CD4-positive, alpha-beta T cell treated with Interferon gamma for 1 hour (primary cell): ENCODE data around the gene PCDHGA1.
"Not testable (repeated sequence)": the region's sequence is repeated elsewhere in the genome, so short reads cannot be mapped to it uniquely, and the experiment has no call there.

Source experiments
- DNase-seq: peaks from one replicate; pipeline ENCODE4 v3.0.0-alpha.2; 2020

PCDHGA1 gene

DNA sequence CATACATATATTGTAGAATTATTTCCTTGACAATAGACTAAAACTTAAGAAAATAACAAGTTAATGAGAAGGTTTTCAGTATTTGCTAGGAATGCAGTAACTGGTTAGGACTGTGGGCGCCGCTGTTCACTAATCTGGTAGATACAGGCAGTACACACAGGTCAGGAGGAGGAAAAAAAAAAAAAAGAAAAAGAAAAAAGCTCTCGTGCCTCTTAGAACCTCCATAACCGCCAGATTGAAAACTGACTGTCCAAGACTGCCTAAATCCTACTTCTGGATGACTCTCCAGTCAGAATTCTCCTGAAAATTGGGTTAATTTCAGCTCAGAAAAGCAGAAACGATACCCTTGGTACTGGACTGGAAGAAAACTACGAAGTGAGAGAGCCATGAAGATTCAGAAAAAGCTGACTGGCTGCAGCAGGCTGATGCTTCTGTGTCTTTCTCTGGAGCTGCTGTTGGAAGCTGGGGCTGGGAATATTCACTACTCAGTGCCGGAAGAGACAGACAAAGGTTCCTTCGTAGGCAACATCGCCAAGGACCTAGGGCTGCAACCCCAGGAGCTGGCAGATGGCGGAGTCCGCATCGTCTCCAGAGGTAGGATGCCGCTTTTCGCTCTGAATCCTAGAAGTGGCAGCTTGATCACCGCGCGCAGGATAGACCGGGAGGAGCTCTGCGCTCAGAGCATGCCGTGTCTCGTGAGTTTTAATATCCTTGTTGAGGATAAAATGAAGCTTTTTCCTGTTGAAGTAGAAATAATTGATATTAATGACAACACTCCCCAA lies at the start of gene PCDHGA1:
Gene PCDHGA1 (plus strand): TSS at position 216 of the 782 bp plus-strand sequence.
- peak; percentile 23 for DNase-seq

DNA sequence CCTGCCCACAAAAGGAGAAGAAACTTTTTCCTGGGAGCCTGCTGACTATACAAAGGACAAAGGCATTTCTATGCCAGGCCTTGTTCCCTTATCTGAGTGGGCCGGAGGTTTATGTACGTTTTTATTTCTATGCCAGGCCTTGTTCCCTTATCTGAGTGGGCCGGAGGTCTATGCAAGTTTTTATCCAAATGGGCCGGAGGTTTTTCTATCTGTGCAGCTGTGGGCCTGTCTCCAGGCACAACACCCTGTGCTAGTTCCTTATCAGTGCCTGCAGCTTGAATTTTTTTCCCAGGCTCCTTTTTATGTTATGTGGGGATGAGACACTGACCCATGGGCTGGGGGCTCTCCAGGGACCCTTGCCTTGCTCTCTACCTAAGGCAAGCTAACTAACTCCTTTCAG lies 31.9 kb upstream of the PCDHGA1 start:
- DNase-seq, result no peak

DNA sequence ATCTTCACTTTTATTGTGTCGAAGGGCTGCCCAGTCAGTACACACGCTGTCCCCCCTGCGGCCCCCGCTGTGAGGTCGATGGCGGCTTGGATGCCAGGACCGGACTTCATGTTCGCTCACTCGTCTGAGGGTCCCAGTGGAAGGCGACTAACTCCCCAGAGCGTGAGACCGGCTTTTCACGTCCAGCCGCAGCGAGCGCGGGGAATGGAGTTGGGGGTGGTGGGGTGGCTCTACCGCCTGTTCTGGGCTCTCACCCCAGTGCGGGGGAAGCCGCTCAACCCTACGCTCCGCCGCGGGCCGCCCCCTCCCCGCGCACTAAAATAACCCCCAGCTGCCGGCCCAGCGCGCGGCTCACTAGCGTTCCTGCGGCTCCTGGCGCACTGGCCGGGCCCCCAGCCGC lies 26.6 kb upstream of the PCDHGA1 start, which contains the start of gene SLC25A2:
Gene SLC25A2 (minus strand): TSS at position 294 of the 400 bp plus-strand sequence. CDS start 184 bp downstream, at position 110.
- no peak for DNase-seq

DNA sequence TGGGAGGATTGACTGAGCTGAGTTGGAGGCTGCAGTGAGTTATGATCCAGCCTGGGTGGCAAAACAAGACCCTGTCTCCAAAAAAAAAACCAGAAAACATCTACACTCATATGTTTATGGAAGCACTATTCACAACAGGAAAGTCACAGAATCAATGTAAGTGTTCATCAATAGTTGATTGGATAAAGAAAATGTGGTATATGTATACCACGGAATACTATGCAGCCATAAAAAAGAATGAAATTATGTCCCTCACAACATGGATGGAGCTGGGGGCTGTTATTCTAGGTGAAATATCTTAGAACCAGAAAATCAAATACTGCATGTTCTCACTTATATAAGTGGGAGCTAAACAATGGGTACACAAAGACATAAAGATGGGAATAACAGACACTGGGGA lies 23.7 kb upstream of the PCDHGA1 start:
- no peak for DNase-seq

DNA sequence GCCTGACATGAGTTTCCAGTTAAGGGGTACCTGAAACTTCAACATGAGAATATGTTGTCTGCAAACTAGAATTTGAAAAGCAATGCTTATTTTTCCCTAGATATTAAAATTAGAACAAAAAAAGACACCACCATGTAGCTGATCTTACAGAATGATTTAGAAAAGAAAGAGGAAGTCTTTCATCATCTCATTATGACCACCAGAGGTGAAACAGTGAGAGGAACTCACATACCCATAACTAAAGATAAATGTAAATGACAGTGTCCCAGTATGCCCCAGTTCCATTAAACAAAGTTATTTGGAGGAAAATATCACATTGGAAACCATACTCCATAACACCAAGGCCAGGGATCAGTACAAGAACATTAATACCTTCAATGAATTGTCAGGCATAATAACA lies 16.6 kb upstream of the PCDHGA1 start:
- DNase-seq, result no peak

DNA sequence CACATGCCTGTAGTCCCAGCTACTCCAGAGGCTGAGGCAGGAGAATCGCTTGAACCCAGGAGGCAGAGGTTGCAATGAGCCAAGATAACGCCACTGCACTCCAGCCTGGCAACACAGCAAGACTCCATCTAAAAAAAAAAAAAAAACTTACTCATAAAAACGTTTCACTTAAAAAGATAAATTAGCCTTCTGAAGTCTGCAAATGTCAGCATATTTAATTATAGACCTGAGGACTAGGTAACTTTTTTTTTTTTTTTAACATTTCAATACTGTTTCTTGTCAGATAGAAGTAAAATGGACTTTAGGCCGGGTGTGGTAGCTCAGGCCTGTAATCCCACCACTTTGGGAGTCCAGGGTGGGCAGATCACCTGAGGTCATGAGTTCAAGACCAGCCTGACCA lies 13.4 kb upstream of the PCDHGA1 start:
- not testable (repeated sequence) for DNase-seq

DNA sequence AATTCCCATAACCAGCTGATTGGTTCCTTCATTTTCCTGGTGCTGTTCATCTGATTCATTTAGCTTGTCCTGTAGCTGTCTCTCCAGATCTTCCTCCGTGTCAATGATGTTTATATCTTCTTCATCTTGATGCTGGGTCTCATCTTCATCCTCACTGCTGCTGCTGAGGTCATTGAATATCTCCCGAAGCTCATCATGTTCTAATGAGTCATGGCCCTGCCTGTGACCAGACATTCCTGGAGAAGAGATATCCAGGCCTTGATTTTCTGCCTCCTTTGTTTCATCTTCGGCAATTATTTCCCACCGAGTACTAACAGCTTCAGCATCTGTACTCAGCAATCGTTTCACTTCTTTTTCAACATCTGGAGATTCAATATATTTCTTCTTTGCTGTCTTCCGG lies 11.1 kb upstream of the PCDHGA1 start:
- DNase-seq, result no peak

DNA sequence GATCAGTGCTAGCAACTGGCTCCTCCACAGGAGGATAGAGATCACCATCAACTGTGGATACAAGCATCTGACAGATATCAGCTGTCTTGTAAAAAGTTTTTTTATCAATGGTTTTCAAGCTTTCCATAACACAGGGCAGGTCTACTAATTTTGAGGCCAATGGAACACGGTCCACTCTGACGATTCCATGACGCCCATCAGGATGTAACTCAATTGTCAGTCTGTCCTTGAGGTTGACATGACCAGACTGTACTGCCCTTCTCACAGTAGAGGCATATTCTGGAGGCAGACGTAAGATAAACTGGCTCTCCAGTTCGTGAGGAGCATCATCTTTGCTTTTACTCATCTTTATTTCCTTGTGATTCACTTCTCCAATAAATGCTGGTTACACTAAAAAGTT lies 10.6 kb upstream of the PCDHGA1 start:
- no peak for DNase-seq

DNA sequence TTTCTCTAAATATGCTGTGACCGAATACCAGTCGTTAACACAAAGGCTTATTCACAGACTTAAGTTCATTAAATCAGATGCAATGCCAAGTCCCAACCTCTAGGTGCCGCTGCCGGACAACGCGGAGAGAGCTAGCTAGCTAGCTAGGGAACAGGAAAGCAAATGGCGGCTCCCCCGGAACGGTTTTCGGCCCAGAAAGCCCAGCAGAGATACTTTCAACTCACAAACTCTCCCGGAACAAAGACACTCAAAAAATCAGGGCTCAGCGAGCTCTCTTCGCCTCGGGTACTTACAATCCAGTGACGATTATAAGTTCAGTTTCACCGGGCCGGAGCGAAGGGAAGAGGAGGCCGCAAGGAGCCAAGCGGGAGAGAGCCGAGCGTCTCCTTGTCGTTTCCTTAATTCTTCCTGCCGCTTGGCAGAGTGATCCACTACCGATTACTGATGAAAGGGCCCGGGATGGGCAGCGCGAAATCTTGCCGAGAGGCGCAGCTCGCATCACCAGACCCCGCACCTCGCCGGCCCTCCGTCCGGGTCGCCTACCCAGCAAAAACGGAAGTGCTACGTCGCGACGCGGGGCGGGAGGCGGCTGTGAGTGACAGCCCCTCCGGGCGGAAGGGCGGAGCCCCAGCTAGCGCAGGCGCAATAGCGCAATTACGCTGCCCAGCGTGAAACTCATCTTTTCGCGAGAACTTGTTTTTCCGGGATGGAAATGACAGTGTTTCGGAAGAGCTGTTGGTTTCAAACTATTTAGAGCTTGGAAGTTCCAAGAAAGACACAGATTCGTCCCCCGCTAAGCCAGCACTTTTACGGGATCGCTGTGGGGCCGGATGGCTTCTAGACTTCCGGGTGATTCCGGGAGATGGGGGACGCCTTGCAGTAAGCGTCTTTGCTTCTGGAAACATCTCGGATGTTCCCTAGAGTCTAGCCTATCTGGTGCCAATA lies 9.8 kb upstream of the PCDHGA1 start, which contains the start of gene TAF7:
Gene TAF7 (minus strand): TSS at position 560 of the 945 bp plus-strand sequence. CDS start 740 bp downstream, outside the sequence.
- DNase-seq, result peak; percentile 93

DNA sequence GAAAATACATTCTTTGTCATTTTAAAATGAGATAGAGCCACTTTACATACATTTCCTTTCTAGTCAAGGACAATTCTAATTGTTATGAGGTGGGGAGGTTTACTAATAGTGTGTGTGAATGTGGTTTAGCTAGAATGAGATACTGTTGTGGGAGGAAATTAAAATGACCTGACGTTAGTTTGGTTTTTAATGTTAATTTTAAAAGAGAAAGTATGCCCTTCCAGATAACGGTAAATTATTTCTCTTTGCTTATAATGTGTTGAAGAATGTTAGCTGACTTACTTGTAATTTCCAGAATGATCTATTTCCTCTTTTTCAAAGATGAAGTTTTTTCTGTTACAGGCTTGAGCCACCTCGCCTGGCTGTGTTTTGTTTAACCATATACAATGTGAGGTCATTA lies 8.1 kb upstream of the PCDHGA1 start:
- DNase-seq, result no peak

DNA sequence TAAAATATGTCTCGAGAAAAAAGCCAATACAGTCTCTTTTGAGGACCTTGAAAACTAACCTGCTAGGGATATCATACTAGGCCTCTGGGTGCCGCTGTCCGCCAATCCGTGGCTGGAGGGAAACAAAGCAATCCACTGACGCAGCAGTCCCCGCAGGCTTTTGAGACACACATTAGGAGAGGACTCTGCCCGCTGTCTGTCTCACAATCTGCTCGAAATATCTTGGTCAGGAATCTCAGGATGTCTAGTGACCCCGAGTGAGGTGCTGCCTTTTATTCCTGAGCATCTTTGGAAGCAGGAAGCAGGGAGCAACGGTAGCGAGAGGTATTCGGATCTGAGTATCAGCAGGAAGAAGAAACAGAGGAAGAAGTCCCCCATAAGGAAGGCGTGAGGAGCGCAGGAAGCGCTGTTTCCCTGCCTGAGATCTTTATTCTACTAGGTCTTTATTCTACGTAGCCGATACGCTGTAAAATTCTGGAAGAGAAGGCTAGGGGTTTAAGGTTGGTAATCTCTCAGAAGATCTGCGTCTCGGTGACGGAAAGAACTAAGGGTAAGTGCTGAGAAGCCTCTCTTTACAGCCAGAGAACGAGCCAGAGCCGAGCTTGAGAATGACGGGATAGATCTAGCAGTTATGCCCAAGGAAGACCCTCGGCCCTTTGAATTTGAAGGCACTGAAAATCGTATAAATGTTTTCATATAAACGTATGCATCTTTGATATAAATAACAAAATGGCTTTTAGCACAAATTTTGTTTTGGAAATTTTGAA lies 4.0 kb upstream of the PCDHGA1 start:
- DNase-seq, result peak; percentile 70

DNA sequence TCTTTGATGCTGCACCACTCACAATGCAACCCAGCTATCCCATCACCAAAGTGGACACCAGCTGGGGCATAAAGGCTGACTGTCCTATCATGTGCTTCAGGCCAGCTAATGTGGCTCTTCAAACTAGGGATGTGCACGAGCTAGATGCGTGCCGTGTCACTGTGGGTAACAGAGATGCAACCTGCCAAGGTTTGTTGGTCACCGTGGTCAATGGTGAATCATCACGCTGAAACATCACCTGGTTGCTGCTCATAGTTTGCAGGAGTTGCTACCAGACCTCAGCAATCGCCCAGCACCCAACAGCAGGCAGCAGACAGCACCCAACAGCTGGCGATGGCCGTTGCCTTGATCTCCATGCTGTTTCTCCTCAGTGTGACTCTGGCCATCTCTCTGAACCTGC lies 2.1 kb upstream of the PCDHGA1 start:
- DNase-seq, result no peak

DNA sequence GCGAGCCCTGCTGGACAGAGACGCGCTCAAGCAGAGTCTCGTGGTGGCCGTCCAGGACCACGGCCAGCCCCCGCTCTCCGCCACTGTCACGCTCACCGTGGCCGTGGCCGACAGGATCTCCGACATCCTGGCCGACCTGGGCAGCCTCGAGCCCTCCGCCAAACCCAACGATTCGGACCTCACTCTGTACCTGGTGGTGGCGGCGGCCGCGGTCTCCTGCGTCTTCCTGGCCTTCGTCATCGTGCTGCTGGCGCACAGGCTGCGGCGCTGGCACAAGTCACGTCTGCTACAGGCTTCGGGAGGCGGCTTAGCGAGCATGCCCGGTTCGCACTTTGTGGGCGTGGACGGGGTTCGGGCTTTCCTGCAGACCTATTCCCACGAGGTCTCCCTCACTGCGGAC lies 2.3 kb downstream of the PCDHGA1 start:
- DNase-seq, result not testable (repeated sequence)

DNA sequence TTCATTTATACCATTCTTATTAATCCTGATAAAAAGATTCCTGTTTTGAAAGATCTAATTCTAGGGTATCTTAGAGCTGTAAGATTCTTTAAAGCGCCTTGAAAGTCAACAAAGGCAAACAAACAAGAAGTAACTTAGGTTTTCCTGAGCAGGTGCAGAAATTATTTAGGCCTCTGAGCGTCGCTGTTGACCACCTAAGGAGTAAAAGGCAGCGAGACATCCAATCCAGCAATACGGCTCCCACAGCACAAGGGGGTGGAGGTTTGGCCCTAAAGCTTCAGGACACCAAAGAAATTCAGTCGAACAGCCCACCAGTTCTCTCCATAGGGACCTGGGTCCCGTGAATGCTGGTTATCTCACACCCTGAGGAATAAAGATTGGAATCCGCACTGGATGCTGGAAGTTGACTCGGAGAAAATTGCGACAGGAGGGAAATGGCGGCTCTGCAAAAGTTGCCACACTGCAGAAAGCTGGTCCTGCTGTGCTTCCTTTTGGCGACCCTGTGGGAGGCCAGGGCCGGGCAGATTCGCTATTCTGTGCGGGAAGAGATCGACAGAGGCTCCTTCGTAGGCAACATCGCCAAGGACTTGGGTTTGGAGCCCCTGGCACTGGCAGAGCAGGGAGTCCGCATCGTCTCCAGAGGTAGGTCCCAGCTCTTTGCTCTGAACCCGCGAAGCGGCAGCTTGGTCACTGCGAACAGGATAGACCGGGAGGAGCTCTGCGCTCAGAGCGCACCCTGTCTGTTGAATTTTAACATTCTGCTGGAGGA lies 8.4 kb downstream of the PCDHGA1 start, which contains the start of gene PCDHGA2:
Gene PCDHGA2 (plus strand): TSS at position 223 of the 769 bp plus-strand sequence.
- DNase-seq, result no peak

DNA sequence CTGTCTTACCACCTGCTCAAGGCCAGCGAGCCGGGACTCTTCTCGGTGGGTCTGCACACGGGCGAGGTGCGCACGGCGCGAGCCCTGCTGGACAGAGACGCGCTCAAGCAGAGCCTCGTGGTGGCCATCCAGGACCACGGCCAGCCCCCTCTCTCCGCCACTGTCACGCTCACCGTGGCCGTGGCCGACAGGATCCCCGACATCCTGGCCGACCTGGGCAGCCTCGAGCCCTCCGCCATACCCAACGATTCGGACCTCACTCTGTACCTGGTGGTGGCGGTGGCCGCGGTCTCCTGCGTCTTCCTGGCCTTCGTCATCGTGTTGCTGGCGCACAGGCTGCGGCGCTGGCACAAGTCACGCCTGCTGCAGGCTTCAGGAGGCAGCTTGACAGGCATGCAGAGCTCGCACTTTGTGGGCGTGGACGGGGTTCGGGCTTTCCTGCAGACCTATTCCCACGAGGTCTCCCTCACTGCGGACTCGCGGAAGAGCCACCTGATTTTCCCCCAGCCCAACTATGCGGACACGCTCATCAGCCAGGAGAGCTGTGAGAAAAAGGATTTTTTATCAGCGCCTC lies 10.6 kb downstream of the PCDHGA1 start:
- DNase-seq, result not testable (repeated sequence)

DNA sequence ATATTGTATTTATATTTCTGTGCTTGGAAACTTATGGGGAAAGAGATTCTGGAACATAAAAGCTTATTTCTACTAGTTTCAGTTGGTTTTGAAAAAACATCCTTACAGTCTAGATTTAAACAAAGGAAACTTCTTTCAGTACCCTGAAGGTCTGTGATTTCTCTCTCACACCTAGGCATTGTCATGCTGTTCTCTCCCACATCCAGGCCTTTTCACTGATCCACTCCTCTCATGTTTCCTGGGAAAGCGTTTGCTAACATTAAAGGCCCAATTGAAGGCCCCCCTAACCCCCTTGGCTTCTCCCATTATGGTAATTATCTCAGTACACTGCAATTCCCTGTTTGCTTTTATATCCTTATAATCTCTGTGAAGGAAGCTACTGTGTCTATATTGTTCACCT lies 12.5 kb downstream of the PCDHGA1 start:
- no peak for DNase-seq

DNA sequence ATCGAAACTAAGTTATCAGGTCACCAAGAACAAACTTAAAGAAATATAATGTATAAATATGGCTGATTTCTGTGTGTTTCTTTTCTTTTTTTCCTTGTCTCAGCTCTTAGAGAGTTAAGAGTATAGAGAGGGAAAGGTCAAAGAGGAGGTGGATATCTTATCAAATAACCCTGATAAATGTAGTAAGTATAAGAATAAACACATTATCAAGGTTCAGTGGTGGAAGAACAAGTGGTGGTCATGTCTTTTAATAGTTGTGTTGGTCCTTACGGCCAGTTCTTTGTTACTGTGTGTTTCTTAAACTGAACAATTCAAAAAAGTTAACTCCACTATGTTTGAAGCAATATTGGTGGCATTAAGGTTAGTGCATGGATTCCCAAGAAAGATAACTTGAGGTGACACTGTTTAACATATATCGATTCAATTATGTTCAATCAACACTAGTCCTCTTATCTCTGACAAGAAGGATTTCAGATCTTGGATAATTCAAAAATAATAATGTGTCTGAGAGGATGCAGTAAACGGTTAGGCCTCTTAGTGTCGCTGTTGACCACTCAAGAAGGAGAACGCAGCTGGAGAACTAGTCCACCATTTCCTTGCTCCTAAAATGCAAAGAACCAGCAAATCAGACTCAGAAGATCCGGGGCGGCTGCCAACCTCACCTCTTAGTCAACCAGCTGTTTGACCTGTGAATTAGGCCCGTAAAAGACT lies 13.1 kb downstream of the PCDHGA1 start, which contains the start of gene PCDHGA3:
Gene PCDHGA3 (plus strand): TSS at position 588 of the 711 bp plus-strand sequence. CDS start 205 bp downstream, outside the sequence.
- no peak for DNase-seq

DNA sequence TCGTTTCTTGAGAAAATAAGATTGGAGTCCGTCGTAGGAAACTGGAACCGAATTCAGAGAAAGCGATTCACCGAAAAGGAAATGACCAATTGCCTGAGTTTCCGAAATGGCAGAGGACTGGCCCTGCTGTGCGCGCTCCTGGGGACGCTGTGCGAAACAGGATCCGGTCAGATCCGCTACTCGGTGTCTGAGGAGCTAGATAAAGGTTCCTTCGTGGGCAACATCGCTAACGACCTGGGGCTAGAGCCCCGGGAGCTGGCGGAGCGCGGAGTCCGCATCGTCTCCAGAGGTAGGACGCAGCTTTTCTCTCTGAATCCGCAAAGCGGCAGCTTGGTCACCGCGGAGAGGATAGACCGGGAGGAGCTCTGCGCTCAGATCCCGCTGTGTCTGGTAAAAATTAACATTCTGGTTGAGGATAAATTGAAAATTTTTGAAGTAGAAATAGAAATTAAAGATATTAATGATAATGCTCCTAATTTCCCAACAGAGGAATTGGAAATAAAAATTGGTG lies 13.7 kb downstream of the PCDHGA1 start:
- no peak for DNase-seq

DNA sequence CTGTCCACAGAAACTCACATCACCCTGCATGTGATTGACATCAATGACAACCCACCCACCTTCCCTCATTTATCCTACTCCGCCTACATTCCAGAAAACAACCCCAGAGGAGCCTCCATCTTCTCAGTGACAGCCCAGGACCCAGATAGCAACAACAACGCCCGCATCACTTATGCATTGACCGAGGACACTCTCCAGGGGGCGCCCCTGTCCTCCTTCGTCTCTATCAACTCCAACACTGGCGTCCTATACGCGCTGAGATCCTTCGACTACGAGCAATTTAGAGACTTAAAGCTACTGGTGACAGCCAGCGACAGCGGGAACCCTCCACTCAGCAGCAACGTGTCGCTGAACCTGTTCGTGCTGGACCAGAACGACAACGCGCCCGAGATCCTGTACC lies 15.0 kb downstream of the PCDHGA1 start:
- no peak for DNase-seq

DNA sequence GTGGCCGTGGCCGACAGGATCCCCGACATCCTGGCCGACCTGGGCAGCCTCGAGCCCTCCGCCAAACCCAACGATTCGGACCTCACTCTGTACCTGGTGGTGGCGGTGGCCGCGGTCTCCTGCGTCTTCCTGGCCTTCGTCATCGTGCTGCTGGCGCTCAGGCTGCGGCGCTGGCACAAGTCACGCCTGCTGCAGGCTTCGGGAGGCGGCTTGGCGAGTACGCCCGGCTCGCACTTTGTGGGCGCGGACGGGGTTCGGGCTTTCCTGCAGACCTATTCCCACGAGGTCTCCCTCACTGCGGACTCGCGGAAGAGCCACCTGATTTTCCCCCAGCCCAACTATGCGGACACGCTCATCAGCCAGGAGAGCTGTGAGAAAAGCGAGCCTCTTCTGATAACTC lies 15.7 kb downstream of the PCDHGA1 start:
- not testable (repeated sequence) for DNase-seq
